HCT116 (cell line): ENCODE results near the gene TSKU. TPM values are rescaled to one million over a fixed set of nuclear protein-coding genes. Genes with fewer than 3 reads are reported as not detected.

Experiments
- ATAC-seq: fragments of 200-7000 bp; cut with Tn5 transposase; 2 replicates; pipeline ENCODE4 v1.9.1; 2020; ENCODE audit warnings: mild to moderate bottlenecking, moderate library complexity
- BruUV-seq: library from RNA; stranded (reverse); fragments of 400-500 nt; replicated peaks from 2 replicates; lab custom pipeline; 2021; lab: Mats Ljungman, UMichigan
- CTCF ChIA-PET: fragments of 300-600 bp; sonication (Branson Sonifier 250); formaldehyde crosslinking; loops from one replicate; lab custom pipeline; 2021; ENCODE audit warnings: antibody characterized with exemption; lab: Charles Lee
- POLR2A ChIA-PET: fragments of 300-600, 350-600 bp; sonication (Branson Sonifier 250); formaldehyde crosslinking; loops from one replicate; lab custom pipeline; 2021; ENCODE audit warnings: antibody characterized with exemption; lab: Charles Lee
- RAD21 ChIA-PET, 2 experiments: fragments of 300-600 bp; sonication (Branson Sonifier 250); formaldehyde crosslinking; loops; one replicate each; lab custom pipeline; 2023; ENCODE audit warnings: low total read pairs in 2 of 2; ENCODE audit not compliant: uncharacterized antibody in 2 of 2, unreplicated experiment in 2 of 2, low non-redundant PET in 1 of 2; lab: Charles Lee
- DNase-seq: peaks from one replicate; pipeline ENCODE4 v3.0.0-alpha.2; 2010; ENCODE audit warnings: low read depth, low spot score
- H2AFZ ChIP-seq: fragments of 200-600 bp; shearing (Covaris generic), sonication (generic); 2 replicates; pipeline ENCODE4 v1.6.1; 2017; ENCODE audit warnings: low read depth, mixed run types, mixed read lengths, antibody characterized with exemption, low read length; ENCODE audit not compliant: poor library complexity, severe bottlenecking
- H3K27ac ChIP-seq: 2 replicates; pipeline ENCODE4 v1.5.1; 2012; ENCODE audit warnings: low read depth, low read length
- H3K27me3 ChIP-seq: fragments of 200-600 bp; sonication (generic); 2 replicates; pipeline ENCODE4 v1.6.1; 2016; ENCODE audit warnings: mixed run types, low read length, mixed read lengths; ENCODE audit not compliant: insufficient read depth
- H3K36me3 ChIP-seq, 2 experiments: fragments of 200-500 bp in 1 of 2; fragments of 200-600 bp in 1 of 2; sonication (Bioruptor generic) in 1 of 2; sonication (generic) in 1 of 2; 2 replicates each; pipeline versions ENCODE4 v1.5.1 to v1.6.1; 2014 to 2016; ENCODE audit warnings: low read length in 2 of 2, inconsistent platforms in 1 of 2, mixed read lengths in 1 of 2, mixed run types in 1 of 2; ENCODE audit not compliant: insufficient read depth in 2 of 2, control insufficient read depth in 1 of 2
- H3K4me1 ChIP-seq, 2 experiments: fragments of 200-600 bp in 1 of 2; sonication (generic) in 1 of 2; 2 replicates each; pipeline versions ENCODE4 v1.5.1 to v1.6.1; 2012 to 2017; ENCODE audit warnings: low read length in 2 of 2, inconsistent platforms in 1 of 2, mild to moderate bottlenecking in 1 of 2, mixed read lengths in 1 of 2, mixed run types in 1 of 2, moderate library complexity in 1 of 2; ENCODE audit not compliant: insufficient read depth in 2 of 2, control insufficient read depth in 1 of 2
- H3K4me2 ChIP-seq: fragments of 200-600 bp; sonication (generic); 2 replicates; pipeline ENCODE4 v1.6.1; 2017; ENCODE audit warnings: mixed run types, low read length, mixed read lengths
- H3K4me3 ChIP-seq, 2 experiments: fragments of 200-600 bp in 1 of 2; sonication (generic) in 1 of 2; replicated peaks in 1 of 2; 2 replicates each; pipeline ENCODE4 v1.5.1; 2011 to 2016; ENCODE audit warnings: low read length in 2 of 2, control low read depth in 1 of 2, low read depth in 1 of 2, mild to moderate bottlenecking in 1 of 2, mixed read lengths in 1 of 2, mixed run types in 1 of 2
- H3K79me2 ChIP-seq: fragments of 200-600 bp; sonication (generic); 2 replicates; pipeline ENCODE4 v1.6.1; 2017; ENCODE audit warnings: mild to moderate bottlenecking, mixed run types, low read length, moderate library complexity, mixed read lengths; ENCODE audit not compliant: insufficient read depth
- H3K9ac ChIP-seq: fragments of 200-600 bp; sonication (generic); 2 replicates; pipeline ENCODE4 v1.6.1; 2016; ENCODE audit warnings: low read length, mixed read lengths
- H3K9me2 ChIP-seq: fragments of 200-600 bp; sonication (generic), shearing (Covaris generic); 2 replicates; pipeline ENCODE4 v1.6.1; 2017; ENCODE audit warnings: mixed run types, mild to moderate bottlenecking, moderate library complexity; ENCODE audit not compliant: insufficient read depth
- H3K9me3 ChIP-seq, 2 experiments: fragments of 200-500 bp in 1 of 2; fragments of 200-600 bp in 1 of 2; sonication (Bioruptor generic) in 1 of 2; sonication (generic) in 1 of 2; 2 replicates each; pipeline ENCODE4 v1.6.1; 2014 to 2017; ENCODE audit warnings: low read length in 2 of 2, mixed read lengths in 2 of 2, inconsistent platforms in 1 of 2, low read depth in 1 of 2, mild to moderate bottlenecking in 1 of 2, mixed run types in 1 of 2, moderate library complexity in 1 of 2; ENCODE audit not compliant: control insufficient read depth in 1 of 2, insufficient read depth in 1 of 2
- H4K20me1 ChIP-seq: fragments of 200-600 bp; sonication (generic), shearing (Covaris generic); 2 replicates; pipeline ENCODE4 v1.6.1; 2017; ENCODE audit warnings: mixed run types, mild to moderate bottlenecking, moderate library complexity; ENCODE audit not compliant: insufficient read depth
- CBX3 ChIP-seq: IDR thresholded peaks from 2 replicates; pipeline ENCODE4 v1.6.1; 2012; ENCODE audit warnings: low read depth
- ELF1 ChIP-seq: IDR thresholded peaks from 2 replicates; pipeline ENCODE4 v1.6.1; 2012; ENCODE audit warnings: low read depth, borderline replicate concordance
- EZH2 ChIP-seq: fragments of 200-600 bp; sonication (generic); IDR thresholded peaks from 2 replicates; pipeline ENCODE4 v1.6.1; 2017; ENCODE audit warnings: antibody characterized with exemption, mixed run types
- EZH2phosphoT487 ChIP-seq: fragments of 200-600 bp; IDR thresholded peaks from 2 replicates; pipeline ENCODE4 v1.6.1; 2018; ENCODE audit warnings: antibody characterized with exemption, borderline replicate concordance
- JUND ChIP-seq: IDR thresholded peaks from 2 replicates; pipeline ENCODE4 v1.6.1; 2012
- POLR2A ChIP-seq: IDR thresholded peaks from 2 replicates; pipeline ENCODE4 v1.7.0; 2011; ENCODE audit warnings: borderline replicate concordance; ENCODE audit not compliant: insufficient read depth, insufficient read length; ENCODE audit errors: extremely low read depth
- POLR2AphosphoS5 ChIP-seq: IDR thresholded peaks from 2 replicates; pipeline ENCODE4 v1.6.1; 2011; ENCODE audit warnings: mild to moderate bottlenecking, low read depth, low read length, moderate library complexity
- RAD21 ChIP-seq: IDR thresholded peaks from 2 replicates; pipeline ENCODE4 v1.6.1; 2012; ENCODE audit warnings: low read depth, mild to moderate bottlenecking
- SIN3A ChIP-seq: IDR thresholded peaks from 2 replicates; pipeline ENCODE4 v1.6.1; 2012; ENCODE audit warnings: low read depth
- SP1 ChIP-seq: IDR thresholded peaks from 2 replicates; pipeline ENCODE4 v1.6.1; 2012; ENCODE audit warnings: low read depth
- SRF ChIP-seq: IDR thresholded peaks from 2 replicates; pipeline ENCODE4 v1.6.1; 2012; ENCODE audit warnings: low read depth
- TCF7L2 ChIP-seq: IDR thresholded peaks from 2 replicates; pipeline ENCODE4 v1.7.0; 2011; ENCODE audit warnings: borderline replicate concordance, inconsistent platforms; ENCODE audit not compliant: insufficient read depth, insufficient read length; ENCODE audit errors: extremely low read depth
- YY1 ChIP-seq: IDR thresholded peaks from 2 replicates; pipeline ENCODE4 v1.6.1; 2011; ENCODE audit warnings: low read length, low read depth, moderate library complexity, mild to moderate bottlenecking; ENCODE audit not compliant: insufficient replicate concordance; ENCODE audit errors: extremely low read depth
- intact Hi-C: fragments of 100-400 bp; cut with micrococcal nuclease; formaldehyde crosslinking; loops from 2 replicates; pipeline ENCODE4 v1.10.0; 2022
- total RNA-seq: library from RNA; stranded (reverse); gene quantifications from one replicate; pipeline ENCODE4 v1.2.1, GENCODE V29; 2021; ENCODE audit not compliant: unreplicated experiment
- TF ChIP-seq, protein P1 (sequence below), 3 experiments: fragments of 200-600 bp in 1 of 3; sonication (generic) in 1 of 3; IDR thresholded peaks in 2 of 3; conservative IDR thresholded peaks in 1 of 3; 2 replicates each; pipeline ENCODE4 v1.5.1; 2012 to 2017; ENCODE audit warnings: low read depth in 2 of 3, low read length in 2 of 3, antibody characterized with exemption in 1 of 3, borderline replicate concordance in 1 of 3, control low read depth in 1 of 3, mild to moderate bottlenecking in 1 of 3, mixed read lengths in 1 of 3, mixed run types in 1 of 3, moderate library complexity in 1 of 3; ENCODE audit not compliant: insufficient read depth in 1 of 3
- TF ChIP-seq, protein P2 (sequence below): IDR thresholded peaks from 2 replicates; pipeline ENCODE4 v1.6.1; 2012
- TF ChIP-seq, protein P3 (sequence below): IDR thresholded peaks from 2 replicates; pipeline ENCODE4 v1.6.1; 2012; ENCODE audit warnings: low read depth

Gene TSKU
- total RNA-seq, 1 experiment from 2014 or later = 21.9 TPM

DNA sequence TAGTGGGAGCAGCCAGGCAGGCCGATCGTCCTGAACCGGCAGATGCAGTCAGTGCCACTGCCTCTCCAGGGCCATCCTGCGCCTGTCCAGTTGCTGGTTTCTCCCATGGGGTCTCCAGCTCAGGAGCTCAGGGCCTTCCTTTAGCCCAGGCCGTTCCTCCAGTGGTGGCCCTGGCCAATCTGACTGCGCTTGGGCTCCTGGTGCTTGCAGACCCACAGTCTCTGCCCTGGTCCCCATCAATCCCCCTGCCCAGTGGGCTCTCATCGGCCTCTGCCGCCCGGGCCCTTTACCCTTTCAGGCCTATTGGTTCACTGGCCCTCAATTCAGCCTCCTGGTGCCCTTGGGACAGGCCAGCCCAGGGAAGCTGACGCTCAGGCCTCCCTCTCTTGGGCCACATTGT is 29.2 kb upstream of the TSKU start:
- RAD21 ChIA-PET = interaction anchor here in 1 of 2 experiments (0.6 kb wide), 1 partner anchor 32 kb away, joined by 3 read pairs; no protein-coding TSS in a partner anchor
- ATAC-seq (no peak; the same call in 1 of the 2 replicates), DNase-seq (no peak)
- Histone ChIP-seq H3K27ac (no peak overlapping the region), H3K36me3 (no peaks in the 10 kb centered on the region), H3K9ac (no peak overlapping the region), H3K4me2 (no peak overlapping the region), H4K20me1 (no peaks in the 10 kb centered on the region), H3K9me3 (no peaks in the 10 kb centered on the region), H3K9me2 (no peaks in the 10 kb centered on the region), H3K79me2 (no peaks in the 10 kb centered on the region), H2AFZ (no peak overlapping the region), H3K27me3 (no peaks in the 10 kb centered on the region), H3K4me1 (no peaks in the 10 kb centered on the region), H3K4me3 (no peak overlapping the region)
- no peak for TF ChIP-seq SP1
- TF ChIP-seq TCF7L2 = no peak
- no peak for TF ChIP-seq ELF1
- TF ChIP-seq POLR2AphosphoS5 = no peak
- TF ChIP-seq RAD21 = no peak
- TF ChIP-seq SIN3A = no peak
- intact Hi-C loops = no loop called here
- CTCF ChIA-PET = no interaction called here
- POLR2A ChIA-PET = no interaction called here
- BruUV-seq = no TSS peak

DNA sequence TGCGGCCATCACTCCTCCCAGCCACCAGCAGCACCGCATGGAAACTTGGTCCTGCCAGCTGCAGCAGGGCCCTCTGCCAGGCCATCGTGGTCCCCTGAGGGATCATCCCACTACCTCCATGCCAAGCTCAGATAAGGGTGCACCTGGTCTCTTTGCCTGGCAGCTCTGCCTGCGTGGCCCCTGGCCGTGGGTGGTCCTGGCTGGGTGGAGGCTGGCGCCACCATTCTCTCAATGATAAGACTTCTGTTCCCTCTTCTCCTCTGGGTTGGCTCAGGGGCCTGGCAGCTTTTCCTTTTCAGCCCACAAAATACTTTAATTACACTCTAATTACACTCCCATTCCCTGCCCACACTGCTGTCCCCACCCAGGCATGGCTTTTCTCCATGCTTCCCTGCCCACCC is 26.8 kb upstream of the TSKU start:
- H3K36me3 ChIP-seq = no peaks in the 10 kb centered on the region
- TF ChIP-seq, protein P1, sequence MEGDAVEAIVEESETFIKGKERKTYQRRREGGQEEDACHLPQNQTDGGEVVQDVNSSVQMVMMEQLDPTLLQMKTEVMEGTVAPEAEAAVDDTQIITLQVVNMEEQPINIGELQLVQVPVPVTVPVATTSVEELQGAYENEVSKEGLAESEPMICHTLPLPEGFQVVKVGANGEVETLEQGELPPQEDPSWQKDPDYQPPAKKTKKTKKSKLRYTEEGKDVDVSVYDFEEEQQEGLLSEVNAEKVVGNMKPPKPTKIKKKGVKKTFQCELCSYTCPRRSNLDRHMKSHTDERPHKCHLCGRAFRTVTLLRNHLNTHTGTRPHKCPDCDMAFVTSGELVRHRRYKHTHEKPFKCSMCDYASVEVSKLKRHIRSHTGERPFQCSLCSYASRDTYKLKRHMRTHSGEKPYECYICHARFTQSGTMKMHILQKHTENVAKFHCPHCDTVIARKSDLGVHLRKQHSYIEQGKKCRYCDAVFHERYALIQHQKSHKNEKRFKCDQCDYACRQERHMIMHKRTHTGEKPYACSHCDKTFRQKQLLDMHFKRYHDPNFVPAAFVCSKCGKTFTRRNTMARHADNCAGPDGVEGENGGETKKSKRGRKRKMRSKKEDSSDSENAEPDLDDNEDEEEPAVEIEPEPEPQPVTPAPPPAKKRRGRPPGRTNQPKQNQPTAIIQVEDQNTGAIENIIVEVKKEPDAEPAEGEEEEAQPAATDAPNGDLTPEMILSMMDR (IDR thresholded peaks at IDR 0.05 in 2 of 3, conservative IDR thresholded peaks at IDR 0.05 in 1 of 3; ENCODE audit: borderline replicate concordance in 1 of 3, insufficient read depth in 1 of 3, low read depth in 2 of 3, low read length in 2 of 3) = no peak
- TF ChIP-seq POLR2AphosphoS5 = no peak
- TF ChIP-seq YY1 = no peak
- TF ChIP-seq, protein P2, sequence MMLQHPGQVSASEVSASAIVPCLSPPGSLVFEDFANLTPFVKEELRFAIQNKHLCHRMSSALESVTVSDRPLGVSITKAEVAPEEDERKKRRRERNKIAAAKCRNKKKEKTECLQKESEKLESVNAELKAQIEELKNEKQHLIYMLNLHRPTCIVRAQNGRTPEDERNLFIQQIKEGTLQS = no peak
- no peak for TF ChIP-seq SRF
- TF ChIP-seq SP1 = no peak
- no peak for TF ChIP-seq EZH2phosphoT487
- TF ChIP-seq RAD21 = no peak
- TF ChIP-seq POLR2A = no peak
- TF ChIP-seq JUND = no peak
- no peak for TF ChIP-seq CBX3
- no peak for TF ChIP-seq EZH2
- TF ChIP-seq, protein P3, sequence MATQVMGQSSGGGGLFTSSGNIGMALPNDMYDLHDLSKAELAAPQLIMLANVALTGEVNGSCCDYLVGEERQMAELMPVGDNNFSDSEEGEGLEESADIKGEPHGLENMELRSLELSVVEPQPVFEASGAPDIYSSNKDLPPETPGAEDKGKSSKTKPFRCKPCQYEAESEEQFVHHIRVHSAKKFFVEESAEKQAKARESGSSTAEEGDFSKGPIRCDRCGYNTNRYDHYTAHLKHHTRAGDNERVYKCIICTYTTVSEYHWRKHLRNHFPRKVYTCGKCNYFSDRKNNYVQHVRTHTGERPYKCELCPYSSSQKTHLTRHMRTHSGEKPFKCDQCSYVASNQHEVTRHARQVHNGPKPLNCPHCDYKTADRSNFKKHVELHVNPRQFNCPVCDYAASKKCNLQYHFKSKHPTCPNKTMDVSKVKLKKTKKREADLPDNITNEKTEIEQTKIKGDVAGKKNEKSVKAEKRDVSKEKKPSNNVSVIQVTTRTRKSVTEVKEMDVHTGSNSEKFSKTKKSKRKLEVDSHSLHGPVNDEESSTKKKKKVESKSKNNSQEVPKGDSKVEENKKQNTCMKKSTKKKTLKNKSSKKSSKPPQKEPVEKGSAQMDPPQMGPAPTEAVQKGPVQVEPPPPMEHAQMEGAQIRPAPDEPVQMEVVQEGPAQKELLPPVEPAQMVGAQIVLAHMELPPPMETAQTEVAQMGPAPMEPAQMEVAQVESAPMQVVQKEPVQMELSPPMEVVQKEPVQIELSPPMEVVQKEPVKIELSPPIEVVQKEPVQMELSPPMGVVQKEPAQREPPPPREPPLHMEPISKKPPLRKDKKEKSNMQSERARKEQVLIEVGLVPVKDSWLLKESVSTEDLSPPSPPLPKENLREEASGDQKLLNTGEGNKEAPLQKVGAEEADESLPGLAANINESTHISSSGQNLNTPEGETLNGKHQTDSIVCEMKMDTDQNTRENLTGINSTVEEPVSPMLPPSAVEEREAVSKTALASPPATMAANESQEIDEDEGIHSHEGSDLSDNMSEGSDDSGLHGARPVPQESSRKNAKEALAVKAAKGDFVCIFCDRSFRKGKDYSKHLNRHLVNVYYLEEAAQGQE = no peak
- no peak for TF ChIP-seq TCF7L2
- TF ChIP-seq, all 23 proteins: peak for 0
- Histone ChIP-seq H3K27ac (no peak overlapping the region), H3K9me3 (no peaks in the 10 kb centered on the region), H3K4me2 (no peak overlapping the region), H3K9ac (no peak overlapping the region), H3K27me3 (no peaks in the 10 kb centered on the region), H3K9me2 (no peaks in the 10 kb centered on the region), H3K4me3 (no peak overlapping the region), H3K4me1 (no peaks in the 10 kb centered on the region), H4K20me1 (no peaks in the 10 kb centered on the region), H2AFZ (no peak overlapping the region), H3K79me2 (no peaks in the 10 kb centered on the region)
- POLR2A ChIA-PET = no interaction called here
- no TSS peak for BruUV-seq
- DNase-seq (no peak), ATAC-seq (no peak)
- CTCF ChIA-PET = interaction anchor here (0.6 kb wide), 1 partner anchor 28 kb away, joined by 4 read pairs; no protein-coding TSS in a partner anchor
- intact Hi-C loops = no loop called here
- RAD21 ChIA-PET = no interaction called here
